ENCODE data around the gene PKD1. TPM values are rescaled to one million over a fixed set of nuclear protein-coding genes. Genes with fewer than 3 reads are reported as not detected.
"Not testable (repeated sequence)": the region's sequence is repeated elsewhere in the genome, so short reads cannot be mapped to it uniquely, and the experiment has no call there.

Gene PKD1
- total RNA-seq = 100 to 1,000 TPM in 6 of 10 donors, 10 to 100 TPM in 4; 79.3 to 122 (median 104) TPM
- 100 to 1,000 TPM in 1 of 2 donors, 10 to 100 TPM in 1; 76.7 to 114 TPM for polyA plus RNA-seq
- long read RNA-seq, donor 1, partial matches to known transcripts = 25 of 53 reads
- long read RNA-seq, donor 1, other reads (novel, unspliced or antisense) = 25 of 53 reads
- long read RNA-seq, donor 2, partial matches to known transcripts = 13 of 39 reads
- long read RNA-seq, donor 2, other reads (novel, unspliced or antisense) = 24 of 39 reads
- long read RNA-seq, donor 3, transcript PKD1-208 (3 exons, 1,140 nt) = major isoform, 16 of 116 reads
- long read RNA-seq, donor 3, partial matches to known transcripts = 85 of 116 reads
- long read RNA-seq, donor 3, other reads (novel, unspliced or antisense) = 15 of 116 reads

DNA sequence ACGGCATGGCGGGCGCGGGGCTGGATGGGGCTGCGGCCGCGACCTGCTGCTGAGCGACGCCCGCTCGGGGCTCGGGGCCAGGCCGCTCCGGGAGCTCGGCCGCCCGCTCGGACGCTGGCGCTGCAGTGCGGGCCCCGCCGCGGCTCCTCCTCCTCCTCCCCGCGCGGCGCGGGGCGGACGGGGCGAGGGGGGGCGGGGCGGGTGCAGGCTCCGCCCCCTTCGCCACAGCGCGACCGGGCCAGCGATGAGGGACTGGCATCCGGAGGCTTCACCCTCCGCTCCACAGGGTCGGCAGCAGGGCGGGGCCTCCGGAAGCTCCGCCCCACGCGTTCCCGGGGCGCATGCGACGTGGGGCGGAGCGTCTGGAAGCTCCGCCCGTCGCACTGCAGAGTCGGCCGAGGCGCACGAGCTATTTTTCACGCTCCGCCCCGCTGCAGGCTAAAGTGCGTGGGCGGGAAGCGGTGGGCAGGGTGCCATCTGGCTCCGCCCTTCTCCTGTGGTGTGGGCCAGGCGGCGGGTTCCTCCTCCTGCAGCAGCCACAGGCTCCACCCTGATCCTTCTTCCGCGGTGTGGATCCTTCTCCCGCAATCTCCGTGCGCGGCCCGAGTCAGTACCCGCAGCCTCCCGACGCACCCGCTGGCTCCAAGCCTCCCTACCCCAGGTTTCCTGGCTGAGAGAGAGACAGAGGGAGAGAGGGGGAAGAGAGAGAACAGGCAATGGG is at the start of gene PKD1:
Gene PKD1 (minus strand): TSS at position 129 of the 721 bp plus-strand sequence. CDS start 209 bp downstream, outside the sequence.
- intact Hi-C loops (cut with DNase I); H3K27me3 ChIP-seq; H3K9me3 ChIP-seq; H3K36me3 ChIP-seq: not testable (repeated sequence)
- DNase-seq = peak; percentile 95 to 100
- H3K4me3 ChIP-seq = peak within 1 kb of the TSS; percentile 49 to 67 (median 64)
- 0 to 1% methylated on average over 31 to 61 of the region's 81 CpGs for WGBS, 2 donors
- peak; percentile 81 to 91 (median 90) for ATAC-seq
- H3K4me1 ChIP-seq = peaks cover 0 to 27% (median 10%) of the 10 kb centered on the region in 9 donors
- H3K27ac ChIP-seq = peak within 1 kb of the TSS; percentile 61 to 82 (median 76)

DNA sequence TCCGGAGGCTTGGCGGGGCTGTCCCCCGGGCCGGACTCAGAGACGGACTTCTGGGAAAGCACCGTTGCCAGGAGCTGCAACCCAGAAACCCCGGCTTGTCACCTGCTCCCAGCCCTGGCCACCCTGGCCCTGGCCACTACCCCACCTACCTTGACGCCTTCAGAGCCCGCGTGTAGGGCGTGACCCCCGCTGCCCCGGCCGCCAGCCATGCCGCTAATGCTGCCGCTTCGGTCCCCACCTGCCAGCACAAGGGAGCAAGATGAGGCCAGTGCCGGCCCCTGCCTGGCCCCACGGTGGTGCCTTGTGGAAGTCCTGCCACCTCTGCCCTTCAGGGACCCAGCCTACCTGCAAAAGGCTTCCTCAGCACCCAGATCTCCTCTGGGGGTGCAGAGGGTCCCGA is 49.3 kb upstream of the PKD1 start:
- H3K27me3 ChIP-seq = no peaks in the 10 kb centered on the region
- intact Hi-C loops (cut with DNase I) = no loop called here
- no peaks in the 10 kb centered on the region for H3K9me3 ChIP-seq
- no peak overlapping the region for H3K4me3 ChIP-seq
- H3K27ac ChIP-seq = no peak overlapping the region
- 86 to 87% methylated on average over 17 to 20 of the region's 20 CpGs for WGBS, 2 donors
- H3K36me3 ChIP-seq = no peaks in the 10 kb centered on the region
- DNase-seq (no peak), ATAC-seq (no peak)
- H3K4me1 ChIP-seq = no peaks in the 10 kb centered on the region
- no peak for TF ChIP-seq CTCF (IDR thresholded peaks at IDR 0.05)

DNA sequence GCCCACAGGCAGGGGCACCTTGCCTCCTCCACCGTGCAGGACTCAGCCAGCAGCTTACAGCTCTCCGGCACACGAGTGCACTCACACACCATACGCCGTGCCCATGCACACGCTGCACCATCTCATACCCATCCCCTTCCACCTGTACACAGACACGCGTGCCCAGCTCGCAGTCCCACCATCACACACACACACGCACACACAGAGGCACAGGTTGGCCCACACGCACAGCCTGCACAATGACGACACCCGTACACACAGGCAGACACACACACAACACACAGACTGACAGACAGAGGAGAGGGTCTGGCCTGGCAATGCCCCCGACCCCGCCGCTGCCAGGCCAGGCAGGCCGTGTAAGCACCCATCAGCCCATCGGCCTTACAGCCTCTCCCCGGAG is 48.6 kb upstream of the PKD1 start:
- ATAC-seq (no peak), DNase-seq (no peak)
- Histone ChIP-seq H3K27ac (no peak overlapping the region), H3K27me3 (no peaks in the 10 kb centered on the region), H3K9me3 (no peaks in the 10 kb centered on the region), H3K4me1 (no peaks in the 10 kb centered on the region), H3K4me3 (no peak overlapping the region), H3K36me3 (no peaks in the 10 kb centered on the region)
- intact Hi-C loops (cut with DNase I) = no loop called here
- TF ChIP-seq CTCF (IDR thresholded peaks at IDR 0.05) = no peak
- 88 to 90% methylated on average over 19 of the region's 19 CpGs for WGBS, 2 donors

DNA sequence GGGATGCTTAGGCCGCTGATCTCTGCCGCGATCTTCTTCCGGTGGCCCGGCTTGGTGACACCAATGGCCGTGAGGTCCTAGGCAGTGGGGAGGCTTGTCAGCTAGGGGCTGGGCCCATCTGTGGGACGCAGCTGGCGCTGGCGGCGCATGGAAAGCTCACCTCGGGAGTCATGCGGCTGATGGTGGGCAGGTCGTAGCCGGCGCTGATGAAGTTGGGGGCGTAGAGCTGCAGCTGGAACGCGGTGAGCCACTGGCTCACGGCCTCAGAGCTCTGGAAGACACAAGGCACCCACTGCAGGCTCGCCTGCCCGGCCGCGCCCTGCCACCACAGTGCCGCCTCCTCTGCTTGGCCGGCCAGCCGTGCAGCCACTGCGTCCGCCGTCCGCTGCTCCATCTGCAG is 48.0 kb upstream of the PKD1 start:
- H3K4me3 ChIP-seq = no peak overlapping the region
- ATAC-seq (no peak), DNase-seq (no peak)
- no peaks in the 10 kb centered on the region for H3K36me3 ChIP-seq
- intact Hi-C loops (cut with DNase I) = no loop called here
- TF ChIP-seq CTCF (IDR thresholded peaks at IDR 0.05) = no peak
- no peaks in the 10 kb centered on the region for H3K27me3 ChIP-seq
- H3K27ac ChIP-seq = no peak overlapping the region
- H3K4me1 ChIP-seq = no peaks in the 10 kb centered on the region
- WGBS, 2 donors = 93% methylated on average over 29 to 30 of the region's 30 CpGs
- H3K9me3 ChIP-seq = no peaks in the 10 kb centered on the region
